GM12875 (cell line): ENCODE results near the gene CDK17.
"Not testable (repeated sequence)": the region's sequence is repeated elsewhere in the genome, so short reads cannot be mapped to it uniquely, and the experiment has no call there.

Experiments used
- H3K4me3 ChIP-seq: one replicate; pipeline ENCODE4 v1.5.1; 2011; ENCODE audit warnings: low read depth, low read length, control low read depth
- CTCF ChIP-seq: IDR thresholded peaks from 2 replicates; pipeline ENCODE4 v1.5.1; 2011; ENCODE audit warnings: low read depth, mild to moderate bottlenecking, control low read depth, inconsistent platforms, low read length, moderate library complexity, borderline replicate concordance; ENCODE audit not compliant: insufficient read depth

CDK17 gene

DNA sequence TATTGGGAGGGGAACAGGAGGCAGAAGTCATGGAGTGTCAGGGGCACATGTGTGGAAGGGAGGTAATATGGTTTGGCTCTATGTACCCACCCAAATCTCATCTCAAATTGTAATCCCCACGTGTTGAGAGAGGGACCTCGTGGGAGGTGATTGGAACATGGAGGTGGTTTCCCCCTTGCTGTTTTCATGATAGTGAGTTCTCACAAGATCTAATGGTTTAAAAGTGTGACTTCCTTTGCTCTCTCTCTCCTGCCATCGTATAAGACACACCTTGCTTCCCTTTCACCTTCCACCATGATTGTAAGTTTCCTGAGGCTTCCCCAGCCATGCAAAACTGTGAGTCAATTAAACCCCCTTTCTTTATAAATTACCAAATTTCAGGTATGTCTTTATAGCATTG is 41.6 kb upstream of the CDK17 start:
- TF ChIP-seq CTCF: no peak

DNA sequence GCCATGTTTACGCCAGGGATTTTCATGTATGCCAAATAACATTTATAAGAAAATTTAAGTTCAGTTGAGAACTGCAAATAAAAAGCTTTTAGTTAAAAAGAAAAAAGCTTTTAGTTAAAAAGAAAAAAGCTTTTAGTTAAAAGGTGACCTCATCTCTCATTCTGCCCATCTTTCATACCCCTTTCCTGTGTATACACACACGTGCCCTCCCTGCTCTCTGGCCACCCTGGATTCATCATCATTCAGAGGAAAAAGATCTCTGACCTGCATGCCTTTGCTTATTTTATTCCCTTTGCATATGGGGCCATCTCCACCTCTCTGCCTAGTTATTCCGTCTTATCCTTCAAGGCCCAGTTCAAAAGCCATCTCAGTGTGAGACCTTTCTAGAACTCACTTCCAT is 38.1 kb upstream of the CDK17 start:
- H3K4me3 ChIP-seq: no peak overlapping the region
- no peak for TF ChIP-seq CTCF

More for the DNA sequence above, 41.6 kb upstream of the CDK17 start:
- H3K4me3 ChIP-seq: no peak overlapping the region

GRCh38 chr12:96437171-96437445 is 36.9 kb upstream of the CDK17 start:
- TF ChIP-seq CTCF: no peak

DNA sequence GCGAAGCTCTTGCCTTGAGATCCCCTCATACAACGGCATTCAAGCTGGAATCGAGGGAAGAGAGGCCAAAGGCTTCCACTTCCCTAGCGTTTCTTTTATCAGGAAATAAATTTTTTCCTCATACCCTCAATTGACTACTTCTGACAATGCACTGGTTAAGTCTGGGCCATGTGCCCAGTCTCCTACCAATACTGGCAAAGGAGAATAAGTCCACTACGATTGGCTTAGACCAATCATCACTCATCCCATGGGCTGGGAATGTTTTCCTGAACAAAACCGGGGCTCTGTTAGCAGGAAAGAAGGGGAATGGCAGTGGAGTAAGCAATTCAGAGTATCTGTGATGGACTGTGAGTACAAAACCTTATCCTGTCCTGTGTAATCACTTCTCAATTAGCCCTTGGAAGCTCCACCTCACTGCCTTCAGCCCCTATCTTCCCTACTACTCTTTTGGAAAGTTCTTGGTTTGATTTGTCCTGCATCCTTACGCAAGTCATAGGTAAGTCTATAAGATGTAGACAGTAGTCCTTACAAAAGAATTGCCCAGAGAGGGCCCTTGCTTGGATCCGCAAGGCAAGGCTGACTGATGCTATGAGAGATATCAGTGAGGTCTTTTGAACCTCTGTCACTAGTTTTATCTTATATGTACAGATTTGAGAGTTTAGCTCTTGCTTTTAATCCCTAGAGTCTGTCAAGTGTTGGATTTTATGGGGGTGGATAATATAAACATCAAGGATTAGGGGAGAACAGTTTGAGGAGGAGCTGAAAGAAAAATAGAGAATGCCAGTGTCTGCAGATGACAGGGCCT is 36.3 kb upstream of the CDK17 start:
- no peak for TF ChIP-seq CTCF
- no peak overlapping the region for H3K4me3 ChIP-seq

More at GRCh38 chr12:96437171-96437445, 36.9 kb upstream of the CDK17 start:
- H3K4me3 ChIP-seq: no peak overlapping the region

DNA sequence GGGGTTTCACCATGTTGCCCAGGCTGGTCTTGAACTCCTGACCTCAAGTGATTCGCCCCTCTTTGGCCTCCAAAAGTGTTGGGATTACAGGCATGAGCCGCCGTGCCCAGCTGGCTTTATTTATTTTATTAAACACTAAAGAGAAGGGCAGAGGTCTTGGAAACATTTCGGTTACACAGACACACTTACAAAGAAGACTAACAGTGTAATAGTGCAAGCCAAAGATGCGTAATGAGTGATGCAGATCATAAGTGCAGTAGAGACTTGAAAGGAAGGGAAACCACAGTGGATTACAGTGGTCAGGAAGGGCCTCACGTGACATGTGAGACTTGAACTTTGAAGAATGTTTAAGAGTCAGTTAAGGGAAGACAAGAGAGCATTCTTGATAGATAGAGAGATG is 33.9 kb upstream of the CDK17 start:
- H3K4me3 ChIP-seq: no peak overlapping the region
- TF ChIP-seq CTCF: no peak

DNA sequence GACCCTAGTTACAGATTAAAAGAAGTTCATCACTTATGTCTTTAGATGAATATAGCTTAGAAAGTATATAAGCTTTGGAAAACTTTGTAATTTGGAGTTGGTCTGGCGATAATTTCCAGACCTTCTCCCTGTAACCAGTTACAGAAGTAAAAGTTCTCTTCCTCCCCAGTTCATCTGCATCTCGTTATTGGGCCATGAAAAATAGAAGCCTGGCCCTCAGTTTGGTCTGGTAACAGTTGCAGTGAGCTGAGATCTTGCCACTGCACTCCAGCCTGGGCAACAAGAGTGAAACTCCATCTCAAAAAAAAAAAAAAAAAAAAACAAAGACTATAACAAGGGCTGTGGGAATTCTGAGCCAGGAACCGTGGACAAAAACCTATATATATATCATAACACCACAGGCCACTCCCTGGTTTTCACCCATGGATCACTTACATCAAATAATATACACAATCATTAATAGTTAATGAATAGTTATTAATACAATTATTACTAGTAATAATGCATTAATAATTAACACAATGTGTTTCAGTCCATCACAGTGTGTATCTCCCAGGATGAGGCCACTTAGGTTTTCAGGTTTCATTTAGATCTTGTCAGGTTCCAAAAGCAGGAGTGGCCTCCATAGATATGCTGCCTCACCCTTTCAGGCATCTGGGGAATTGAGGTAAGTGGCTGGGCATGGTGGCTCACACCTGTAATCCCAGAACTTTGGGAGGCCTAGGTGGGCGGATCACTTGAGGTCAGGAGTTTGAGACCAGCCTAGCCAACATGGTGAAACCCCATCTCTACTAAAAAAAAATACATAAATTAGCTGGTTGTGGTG is 32.5 kb upstream of the CDK17 start:
- H3K4me3 ChIP-seq: not testable (repeated sequence)

DNA sequence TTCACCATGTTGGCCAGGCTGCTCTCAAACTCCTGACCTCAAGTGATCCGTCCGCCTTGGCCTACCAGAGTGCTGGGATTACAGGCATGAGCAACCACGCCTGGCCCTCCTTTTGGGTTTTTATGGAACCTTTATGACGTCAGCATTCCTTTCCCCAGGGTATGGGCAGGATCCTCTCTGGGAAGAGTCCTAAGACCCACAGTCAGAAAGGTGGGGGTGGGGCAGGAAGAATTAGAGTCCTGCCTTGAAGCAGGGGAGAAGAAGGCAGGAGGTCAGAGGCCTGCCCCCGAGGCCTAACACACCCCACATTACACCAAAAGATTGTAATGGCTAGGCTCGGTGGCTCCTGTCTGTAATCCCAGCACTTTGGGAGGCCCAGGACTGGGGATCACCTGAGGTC is 30.8 kb upstream of the CDK17 start:
- no peak overlapping the region for H3K4me3 ChIP-seq

More for the DNA sequence above, 30.8 kb upstream of the CDK17 start:
- no peak for TF ChIP-seq CTCF
